Measurements from ENCODE around the gene BTF3. TPM values are rescaled to one million over a fixed set of nuclear protein-coding genes. Genes with fewer than 3 reads are reported as not detected.

BTF3 gene
- total and polyA plus RNA-seq, 9 of the 15 experiments (the other 6 are each of a cell fraction or from before 2014, with no cell fraction given), result 534 to 1,637 (median 848) TPM

- TF ChIP-seq ID3 (CRISPR knock-in tag; IDR thresholded peaks at IDR 0.05), result no peak
- no peak for TF ChIP-seq ID3 (tag; IDR thresholded peaks at IDR 0.05)
- TF ChIP-seq, protein P1, sequence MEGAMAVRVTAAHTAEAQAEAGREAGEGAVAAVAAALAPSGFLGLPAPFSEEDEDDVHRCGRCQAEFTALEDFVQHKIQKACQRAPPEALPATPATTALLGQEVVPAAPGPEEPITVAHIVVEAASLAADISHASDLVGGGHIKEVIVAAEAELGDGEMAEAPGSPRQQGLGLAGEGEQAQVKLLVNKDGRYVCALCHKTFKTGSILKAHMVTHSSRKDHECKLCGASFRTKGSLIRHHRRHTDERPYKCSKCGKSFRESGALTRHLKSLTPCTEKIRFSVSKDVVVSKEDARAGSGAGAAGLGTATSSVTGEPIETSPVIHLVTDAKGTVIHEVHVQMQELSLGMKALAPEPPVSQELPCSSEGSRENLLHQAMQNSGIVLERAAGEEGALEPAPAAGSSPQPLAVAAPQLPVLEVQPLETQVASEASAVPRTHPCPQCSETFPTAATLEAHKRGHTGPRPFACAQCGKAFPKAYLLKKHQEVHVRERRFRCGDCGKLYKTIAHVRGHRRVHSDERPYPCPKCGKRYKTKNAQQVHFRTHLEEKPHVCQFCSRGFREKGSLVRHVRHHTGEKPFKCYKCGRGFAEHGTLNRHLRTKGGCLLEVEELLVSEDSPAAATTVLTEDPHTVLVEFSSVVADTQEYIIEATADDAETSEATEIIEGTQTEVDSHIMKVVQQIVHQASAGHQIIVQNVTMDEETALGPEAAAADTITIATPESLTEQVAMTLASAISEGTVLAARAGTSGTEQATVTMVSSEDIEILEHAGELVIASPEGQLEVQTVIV (CRISPR knock-in tag; IDR thresholded peaks at IDR 0.05; ENCODE audit: borderline replicate concordance), result no peak
- TF ChIP-seq, protein P2, sequence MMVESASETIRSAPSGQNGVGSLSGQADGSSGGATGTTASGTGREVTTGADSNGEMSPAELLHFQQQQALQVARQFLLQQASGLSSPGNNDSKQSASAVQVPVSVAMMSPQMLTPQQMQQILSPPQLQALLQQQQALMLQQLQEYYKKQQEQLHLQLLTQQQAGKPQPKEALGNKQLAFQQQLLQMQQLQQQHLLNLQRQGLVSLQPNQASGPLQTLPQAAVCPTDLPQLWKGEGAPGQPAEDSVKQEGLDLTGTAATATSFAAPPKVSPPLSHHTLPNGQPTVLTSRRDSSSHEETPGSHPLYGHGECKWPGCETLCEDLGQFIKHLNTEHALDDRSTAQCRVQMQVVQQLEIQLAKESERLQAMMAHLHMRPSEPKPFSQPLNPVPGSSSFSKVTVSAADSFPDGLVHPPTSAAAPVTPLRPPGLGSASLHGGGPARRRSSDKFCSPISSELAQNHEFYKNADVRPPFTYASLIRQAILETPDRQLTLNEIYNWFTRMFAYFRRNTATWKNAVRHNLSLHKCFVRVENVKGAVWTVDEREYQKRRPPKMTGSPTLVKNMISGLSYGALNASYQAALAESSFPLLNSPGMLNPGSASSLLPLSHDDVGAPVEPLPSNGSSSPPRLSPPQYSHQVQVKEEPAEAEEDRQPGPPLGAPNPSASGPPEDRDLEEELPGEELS (CRISPR knock-in tag; IDR thresholded peaks at IDR 0.05; ENCODE audit: borderline replicate concordance), result no peak
- no peak for TF ChIP-seq CHD4 (IDR thresholded peaks at IDR 0.05; ENCODE audit: insufficient read depth, insufficient replicate concordance, low read depth, low read length, poor library complexity, severe bottlenecking)
- TF ChIP-seq POLR2A (conservative IDR thresholded peaks at IDR 0.05), result no peak
- TF ChIP-seq NELFE (IDR thresholded peaks at IDR 0.05; ENCODE audit: insufficient read depth, insufficient read length), result no peak
- TF ChIP-seq, protein P3, sequence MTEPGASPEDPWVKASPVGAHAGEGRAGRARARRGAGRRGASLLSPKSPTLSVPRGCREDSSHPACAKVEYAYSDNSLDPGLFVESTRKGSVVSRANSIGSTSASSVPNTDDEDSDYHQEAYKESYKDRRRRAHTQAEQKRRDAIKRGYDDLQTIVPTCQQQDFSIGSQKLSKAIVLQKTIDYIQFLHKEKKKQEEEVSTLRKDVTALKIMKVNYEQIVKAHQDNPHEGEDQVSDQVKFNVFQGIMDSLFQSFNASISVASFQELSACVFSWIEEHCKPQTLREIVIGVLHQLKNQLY (CRISPR knock-in tag; conservative IDR thresholded peaks at IDR 0.05), result no peak
- no peak for TF ChIP-seq CEBPG (CRISPR knock-in tag; IDR thresholded peaks at IDR 0.05)
- no peak for TF ChIP-seq CEBPG (tag; conservative IDR thresholded peaks at IDR 0.05 in 1 of 2, IDR thresholded peaks at IDR 0.05 in 1 of 2)
- TF ChIP-seq SRF (CRISPR knock-in tag; IDR thresholded peaks at IDR 0.05), result no peak
- TF ChIP-seq, protein P4, sequence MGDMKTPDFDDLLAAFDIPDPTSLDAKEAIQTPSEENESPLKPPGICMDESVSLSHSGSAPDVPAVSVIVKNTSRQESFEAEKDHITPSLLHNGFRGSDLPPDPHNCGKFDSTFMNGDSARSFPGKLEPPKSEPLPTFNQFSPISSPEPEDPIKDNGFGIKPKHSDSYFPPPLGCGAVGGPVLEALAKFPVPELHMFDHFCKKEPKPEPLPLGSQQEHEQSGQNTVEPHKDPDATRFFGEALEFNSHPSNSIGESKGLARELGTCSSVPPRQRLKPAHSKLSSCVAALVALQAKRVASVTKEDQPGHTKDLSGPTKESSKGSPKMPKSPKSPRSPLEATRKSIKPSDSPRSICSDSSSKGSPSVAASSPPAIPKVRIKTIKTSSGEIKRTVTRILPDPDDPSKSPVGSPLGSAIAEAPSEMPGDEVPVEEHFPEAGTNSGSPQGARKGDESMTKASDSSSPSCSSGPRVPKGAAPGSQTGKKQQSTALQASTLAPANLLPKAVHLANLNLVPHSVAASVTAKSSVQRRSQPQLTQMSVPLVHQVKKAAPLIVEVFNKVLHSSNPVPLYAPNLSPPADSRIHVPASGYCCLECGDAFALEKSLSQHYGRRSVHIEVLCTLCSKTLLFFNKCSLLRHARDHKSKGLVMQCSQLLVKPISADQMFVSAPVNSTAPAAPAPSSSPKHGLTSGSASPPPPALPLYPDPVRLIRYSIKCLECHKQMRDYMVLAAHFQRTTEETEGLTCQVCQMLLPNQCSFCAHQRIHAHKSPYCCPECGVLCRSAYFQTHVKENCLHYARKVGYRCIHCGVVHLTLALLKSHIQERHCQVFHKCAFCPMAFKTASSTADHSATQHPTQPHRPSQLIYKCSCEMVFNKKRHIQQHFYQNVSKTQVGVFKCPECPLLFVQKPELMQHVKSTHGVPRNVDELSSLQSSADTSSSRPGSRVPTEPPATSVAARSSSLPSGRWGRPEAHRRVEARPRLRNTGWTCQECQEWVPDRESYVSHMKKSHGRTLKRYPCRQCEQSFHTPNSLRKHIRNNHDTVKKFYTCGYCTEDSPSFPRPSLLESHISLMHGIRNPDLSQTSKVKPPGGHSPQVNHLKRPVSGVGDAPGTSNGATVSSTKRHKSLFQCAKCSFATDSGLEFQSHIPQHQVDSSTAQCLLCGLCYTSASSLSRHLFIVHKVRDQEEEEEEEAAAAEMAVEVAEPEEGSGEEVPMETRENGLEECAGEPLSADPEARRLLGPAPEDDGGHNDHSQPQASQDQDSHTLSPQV (IDR thresholded peaks at IDR 0.05), result no peak
- no peak for TF ChIP-seq FOS (IDR thresholded peaks at IDR 0.05; ENCODE audit: extremely low read depth, insufficient read length)
Observed at GRCh38 chr5:73482383-73483136, 15.7 kb upstream of the BTF3 start (continued).
